Muscle of leg (tissue), 11 donors: ENCODE measurements around the gene SLC24A1. TPM values are rescaled to one million over a fixed set of nuclear protein-coding genes. Genes with fewer than 3 reads are reported as not detected.

Experiments
- DNase-seq: peaks from one replicate; pipeline ENCODE4 v3.0.0; 2013
- H3K27ac ChIP-seq: one replicate; pipeline ENCODE4 v1.5.1; 2013; ENCODE audit warnings: mild to moderate bottlenecking, low read length, control low read depth
- H3K27me3 ChIP-seq: one replicate; pipeline ENCODE4 v1.6.1; 2013; ENCODE audit warnings: low read length; ENCODE audit not compliant: control insufficient read depth, insufficient read depth
- H3K36me3 ChIP-seq: one replicate; pipeline ENCODE4 v1.6.1; 2013; ENCODE audit warnings: low read length; ENCODE audit not compliant: control insufficient read depth, insufficient read depth
- H3K4me1 ChIP-seq: one replicate; pipeline ENCODE4 v1.6.1; 2013; ENCODE audit warnings: low read length; ENCODE audit not compliant: control insufficient read depth, insufficient read depth
- H3K4me3 ChIP-seq: one replicate; pipeline ENCODE4 v1.5.1; 2013; ENCODE audit warnings: low read length, control low read depth
- H3K9me3 ChIP-seq: replicated peaks from 2 replicates; pipeline ENCODE4 v1.6.1; 2013; ENCODE audit warnings: low read depth, low read length; ENCODE audit not compliant: control insufficient read depth
- WGBS: methylation state at CpG from one replicate; pipeline ENCODE4 v1.1.5; 2013; ENCODE audit warnings: missing lambda C conversion rate; ENCODE audit not compliant: insufficient coverage; 5-methylcytosine and 5-hydroxymethylcytosine counted together
- polyA plus RNA-seq, 8 donors: library from polyadenylated mRNA; unstranded; fragments of 120-200 nt; gene quantifications; one replicate each; pipeline versions ENCODE4 v1.2.1 to v1.2.3, GENCODE V29; 2013; ENCODE audit warnings: inconsistent platforms in 1 of 8, low replicate concordance in 1 of 8; ENCODE audit not compliant: insufficient read length in 8 of 8, insufficient read depth in 1 of 8
- total RNA-seq: library from RNA; stranded (reverse); fragments of 120-200 nt; gene quantifications from one replicate; pipeline ENCODE4 v1.2.4, GENCODE V29; 2013

The SLC24A1 gene
- total and polyA plus RNA-seq, 9 donors = 5.5 to 13.5 (median 7.2) TPM

DNA sequence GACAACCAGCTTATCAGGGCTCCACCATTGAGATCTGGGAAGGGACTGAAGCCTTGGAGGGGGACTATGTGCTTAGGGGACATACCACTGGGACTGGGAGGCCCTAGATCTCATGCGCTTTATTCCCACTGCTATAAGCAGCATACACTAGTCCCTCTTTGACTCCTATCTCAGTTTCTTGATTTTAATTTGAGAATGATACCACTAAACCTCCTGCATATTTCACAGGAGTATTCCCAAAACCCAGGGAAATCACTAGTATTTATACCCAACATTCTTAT lies 29.2 kb downstream of the SLC24A1 start:
- Histone ChIP-seq H3K27me3 (no peaks in the 10 kb centered on the region), H3K4me1 (no peaks in the 10 kb centered on the region), H3K4me3 (no peak overlapping the region), H3K27ac (no peak overlapping the region), H3K9me3 (no peaks in the 10 kb centered on the region), H3K36me3 (peaks cover 25% of the 10 kb centered on the region)
- no peak for DNase-seq
- no CpG with 5 or more reads among the region's 1 CpG for WGBS

- Histone ChIP-seq H3K9me3 (no peaks in the 10 kb centered on the region), H3K36me3 (peaks cover 31% of the 10 kb centered on the region), H3K27me3 (no peaks in the 10 kb centered on the region), H3K27ac (no peak overlapping the region), H3K4me3 (no peak overlapping the region), H3K4me1 (no peaks in the 10 kb centered on the region)
- DNase-seq = no peak
- 81% methylated on average over 5 of the region's 11 CpGs for WGBS
Measured at GRCh38 chr15:65651831-65652749, 30.4 kb downstream of the SLC24A1 start.

- Histone ChIP-seq H3K27ac (no peak overlapping the region), H3K27me3 (no peaks in the 10 kb centered on the region), H3K4me3 (no peak overlapping the region), H3K9me3 (no peaks in the 10 kb centered on the region), H3K36me3 (peaks cover 35% of the 10 kb centered on the region), H3K4me1 (no peaks in the 10 kb centered on the region)
- no peak for DNase-seq
Measured at GRCh38 chr15:65653341-65653740, 31.6 kb downstream of the SLC24A1 start.

- DNase-seq = no peak
- 100% methylated on average over 2 of the region's 5 CpGs for WGBS
- no peaks in the 10 kb centered on the region for H3K27me3 ChIP-seq
- peaks cover 35% of the 10 kb centered on the region for H3K36me3 ChIP-seq
- no peak overlapping the region for H3K4me3 ChIP-seq
- H3K4me1 ChIP-seq = no peaks in the 10 kb centered on the region
- H3K27ac ChIP-seq = no peak overlapping the region
- H3K9me3 ChIP-seq = no peaks in the 10 kb centered on the region
Measured at GRCh38 chr15:65653801-65654521, 32.2 kb downstream of the SLC24A1 start.

- WGBS = 100% methylated on average over 1 of the region's 1 CpG
- DNase-seq = no peak
- no peaks in the 10 kb centered on the region for H3K27me3 ChIP-seq
- no peaks in the 10 kb centered on the region for H3K4me1 ChIP-seq
- no peak overlapping the region for H3K27ac ChIP-seq
- H3K4me3 ChIP-seq = no peak overlapping the region
- H3K36me3 ChIP-seq = peaks cover 35% of the 10 kb centered on the region
- H3K9me3 ChIP-seq = no peaks in the 10 kb centered on the region
Measured at GRCh38 chr15:65655026-65655425, 33.3 kb downstream of the SLC24A1 start.

GRCh38 chr15:65655457-65655856 lies 33.7 kb downstream of the SLC24A1 start:
- H3K4me3 ChIP-seq = no peak overlapping the region
- H3K27me3 ChIP-seq = no peaks in the 10 kb centered on the region
- no peaks in the 10 kb centered on the region for H3K4me1 ChIP-seq
- H3K27ac ChIP-seq = no peak overlapping the region
- WGBS = 60% methylated on average over 1 of the region's 4 CpGs
- peaks cover 35% of the 10 kb centered on the region for H3K36me3 ChIP-seq
- DNase-seq = no peak
- no peaks in the 10 kb centered on the region for H3K9me3 ChIP-seq

DNA sequence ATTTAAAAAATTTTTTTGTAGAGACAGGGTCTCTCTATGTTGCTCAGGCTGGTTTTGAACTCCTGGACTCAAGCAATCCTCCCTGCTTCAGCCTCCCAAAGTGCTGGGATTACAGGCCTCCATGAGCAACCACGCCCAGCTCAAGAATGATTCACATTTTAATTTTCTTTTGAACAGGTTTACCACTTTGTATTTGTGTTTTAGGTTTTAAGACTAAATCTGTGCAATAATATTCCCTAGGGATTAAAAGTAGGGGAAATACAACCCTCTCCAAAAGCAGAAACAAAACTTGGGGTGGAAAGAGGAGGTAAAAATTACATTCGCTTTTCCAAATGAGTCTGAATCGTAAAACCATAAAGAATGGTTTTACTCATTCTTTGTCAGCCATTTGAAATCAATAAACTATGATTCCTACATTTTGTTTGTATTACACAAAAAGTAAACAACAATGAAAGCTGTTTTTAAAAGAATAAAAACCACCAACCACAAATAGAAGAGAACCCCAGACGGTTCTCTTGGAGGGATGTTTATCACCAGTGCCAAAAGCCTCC lies 37.8 kb downstream of the SLC24A1 start:
- WGBS = no CpG with 5 or more reads among the region's 4 CpGs
- H3K9me3 ChIP-seq = no peaks in the 10 kb centered on the region
- no peak overlapping the region for H3K4me3 ChIP-seq
- DNase-seq = no peak
- no peaks in the 10 kb centered on the region for H3K27me3 ChIP-seq
- H3K27ac ChIP-seq = no peak overlapping the region
- H3K36me3 ChIP-seq = peaks cover 15% of the 10 kb centered on the region
- no peaks in the 10 kb centered on the region for H3K4me1 ChIP-seq

DNA sequence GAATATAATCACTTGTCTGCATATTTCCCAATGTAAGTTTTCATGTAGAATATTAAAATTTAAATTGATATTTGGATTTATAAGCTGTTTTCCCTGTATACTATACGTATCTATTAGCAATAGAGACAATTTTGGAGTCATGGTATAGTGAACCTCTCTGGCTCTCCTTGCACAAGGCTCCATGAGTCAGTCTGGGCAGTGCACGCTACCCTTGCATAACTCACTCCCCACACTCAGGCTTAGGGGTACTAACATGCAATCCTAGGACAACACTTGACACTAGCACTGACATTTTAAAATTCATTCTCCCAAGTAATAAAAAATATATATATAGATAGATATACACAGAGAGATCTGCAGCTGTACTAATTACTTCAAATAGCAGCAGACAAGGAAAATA lies 39.2 kb downstream of the SLC24A1 start:
- H3K36me3 ChIP-seq = peaks cover 17% of the 10 kb centered on the region
- DNase-seq = no peak
- H3K4me3 ChIP-seq = no peak overlapping the region
- no peak overlapping the region for H3K27ac ChIP-seq
- no peaks in the 10 kb centered on the region for H3K9me3 ChIP-seq
- WGBS = no CpG with 5 or more reads among the region's 2 CpGs
- no peaks in the 10 kb centered on the region for H3K27me3 ChIP-seq
- no peaks in the 10 kb centered on the region for H3K4me1 ChIP-seq

DNA sequence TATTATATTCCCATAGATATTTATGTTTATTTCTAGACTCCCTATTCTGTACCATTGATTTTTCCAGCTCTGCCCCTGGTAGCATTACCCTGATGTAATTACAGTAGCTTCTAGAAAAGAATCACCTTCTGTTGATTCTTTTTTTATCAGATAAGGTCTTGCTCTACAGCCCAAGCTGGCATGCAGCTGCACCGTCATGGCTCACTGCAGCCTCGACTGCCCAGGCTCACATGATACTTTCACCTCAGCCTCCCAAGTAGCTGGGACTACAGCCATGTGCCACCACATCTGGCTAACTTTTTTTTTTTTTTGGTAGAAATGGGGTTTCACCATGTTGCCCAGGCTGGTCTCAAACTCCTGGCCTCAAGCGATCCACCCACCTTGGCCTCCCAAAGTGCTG lies 41.8 kb downstream of the SLC24A1 start:
- H3K27ac ChIP-seq = no peak overlapping the region
- H3K9me3 ChIP-seq = no peaks in the 10 kb centered on the region
- H3K4me1 ChIP-seq = no peaks in the 10 kb centered on the region
- DNase-seq = no peak
- H3K4me3 ChIP-seq = no peak overlapping the region
- H3K36me3 ChIP-seq = peaks cover 12% of the 10 kb centered on the region
- H3K27me3 ChIP-seq = no peaks in the 10 kb centered on the region
- WGBS = 100% methylated on average over 1 of the region's 3 CpGs

DNA sequence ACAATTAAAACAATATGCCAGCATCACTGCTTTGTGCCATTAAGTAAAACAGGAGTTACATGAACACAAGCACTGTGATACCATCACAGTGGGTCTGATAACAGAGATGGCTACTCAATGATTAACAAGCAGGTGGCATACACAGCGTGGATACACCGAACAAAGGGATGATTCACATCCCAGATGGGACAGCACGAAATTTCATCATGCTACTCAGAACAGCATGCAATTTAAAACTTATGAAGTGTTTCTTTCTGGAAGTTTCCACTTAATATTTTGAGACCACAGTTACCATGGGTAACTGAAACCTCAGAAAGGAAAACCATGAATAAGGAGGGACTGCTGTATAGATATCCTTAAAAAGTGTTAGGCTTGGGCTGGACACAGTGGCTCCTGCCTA lies 44.5 kb downstream of the SLC24A1 start:
- WGBS = 73% methylated on average over 2 of the region's 3 CpGs
- no peak for DNase-seq

More for the DNA sequence above, 44.5 kb downstream of the SLC24A1 start:
- Histone ChIP-seq H3K27ac (no peak overlapping the region), H3K27me3 (no peaks in the 10 kb centered on the region), H3K36me3 (peaks cover 17% of the 10 kb centered on the region), H3K4me3 (no peak overlapping the region), H3K9me3 (no peaks in the 10 kb centered on the region), H3K4me1 (no peaks in the 10 kb centered on the region)
